CD4-positive, alpha-beta T cell treated with Interferon alpha-2 for 1 hour (primary cell): Measurements from ENCODE around the gene PCDHA10.
"Not testable (repeated sequence)": the region's sequence is repeated elsewhere in the genome, so short reads cannot be mapped to it uniquely, and the experiment has no call there.

Source experiments
- DNase-seq, 2 donors: peaks; one replicate each; pipeline ENCODE4 v3.0.0-alpha.2; 2020 to 2022

The PCDHA10 gene, protein sequence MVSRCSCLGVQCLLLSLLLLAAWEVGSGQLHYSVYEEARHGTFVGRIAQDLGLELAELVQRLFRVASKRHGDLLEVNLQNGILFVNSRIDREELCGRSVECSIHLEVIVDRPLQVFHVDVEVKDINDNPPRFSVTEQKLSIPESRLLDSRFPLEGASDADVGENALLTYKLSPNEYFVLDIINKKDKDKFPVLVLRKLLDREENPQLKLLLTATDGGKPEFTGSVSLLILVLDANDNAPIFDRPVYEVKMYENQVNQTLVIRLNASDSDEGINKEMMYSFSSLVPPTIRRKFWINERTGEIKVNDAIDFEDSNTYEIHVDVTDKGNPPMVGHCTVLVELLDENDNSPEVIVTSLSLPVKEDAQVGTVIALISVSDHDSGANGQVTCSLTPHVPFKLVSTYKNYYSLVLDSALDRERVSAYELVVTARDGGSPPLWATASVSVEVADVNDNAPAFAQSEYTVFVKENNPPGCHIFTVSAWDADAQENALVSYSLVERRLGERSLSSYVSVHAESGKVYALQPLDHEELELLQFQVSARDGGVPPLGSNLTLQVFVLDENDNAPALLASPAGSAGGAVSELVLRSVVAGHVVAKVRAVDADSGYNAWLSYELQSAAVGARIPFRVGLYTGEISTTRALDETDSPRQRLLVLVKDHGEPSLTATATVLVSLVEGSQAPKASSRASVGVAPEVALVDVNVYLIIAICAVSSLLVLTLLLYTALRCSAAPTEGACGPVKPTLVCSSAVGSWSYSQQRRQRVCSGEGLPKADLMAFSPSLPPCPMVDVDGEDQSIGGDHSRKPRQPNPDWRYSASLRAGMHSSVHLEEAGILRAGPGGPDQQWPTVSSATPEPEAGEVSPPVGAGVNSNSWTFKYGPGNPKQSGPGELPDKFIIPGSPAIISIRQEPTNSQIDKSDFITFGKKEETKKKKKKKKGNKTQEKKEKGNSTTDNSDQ

DNA sequence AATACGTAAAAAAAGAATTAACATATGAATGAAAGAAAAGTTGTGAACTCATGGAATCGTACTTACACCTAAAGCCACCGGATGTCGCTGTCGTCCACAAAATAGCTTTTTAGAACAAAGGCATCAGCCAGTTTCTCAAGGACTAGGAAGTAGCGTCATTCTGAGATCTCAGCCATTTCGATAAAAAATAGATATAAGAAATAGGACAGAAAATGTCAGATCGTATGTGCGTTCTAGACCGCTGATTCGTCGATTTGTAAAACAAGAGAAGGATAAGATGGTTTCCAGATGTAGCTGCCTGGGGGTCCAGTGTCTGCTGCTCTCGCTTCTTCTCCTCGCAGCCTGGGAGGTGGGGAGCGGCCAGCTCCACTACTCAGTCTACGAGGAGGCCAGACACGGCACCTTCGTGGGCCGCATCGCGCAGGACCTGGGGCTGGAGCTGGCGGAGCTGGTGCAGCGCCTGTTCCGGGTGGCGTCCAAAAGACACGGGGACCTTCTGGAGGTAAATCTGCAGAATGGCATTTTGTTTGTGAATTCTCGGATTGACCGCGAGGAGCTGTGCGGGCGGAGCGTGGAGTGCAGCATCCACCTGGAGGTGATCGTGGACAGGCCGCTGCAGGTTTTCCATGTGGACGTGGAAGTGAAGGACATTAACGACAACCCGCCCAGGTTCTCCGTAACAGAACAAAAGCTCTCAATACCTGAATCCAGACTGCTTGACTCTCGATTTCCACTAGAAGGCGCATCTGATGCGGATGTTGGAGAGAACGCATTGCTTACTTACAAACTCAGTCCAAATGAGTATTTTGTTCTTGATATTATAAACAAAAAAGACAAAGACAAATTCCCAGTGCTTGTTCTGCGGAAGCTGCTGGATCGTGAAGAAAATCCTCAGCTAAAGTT is at the start of gene PCDHA10:
Gene PCDHA10, plus strand, starts transcription at position 126 of the 903 bp plus-strand sequence. Its CDS starts 152 bp downstream, at position 278.
- DNase-seq: no peak

DNA sequence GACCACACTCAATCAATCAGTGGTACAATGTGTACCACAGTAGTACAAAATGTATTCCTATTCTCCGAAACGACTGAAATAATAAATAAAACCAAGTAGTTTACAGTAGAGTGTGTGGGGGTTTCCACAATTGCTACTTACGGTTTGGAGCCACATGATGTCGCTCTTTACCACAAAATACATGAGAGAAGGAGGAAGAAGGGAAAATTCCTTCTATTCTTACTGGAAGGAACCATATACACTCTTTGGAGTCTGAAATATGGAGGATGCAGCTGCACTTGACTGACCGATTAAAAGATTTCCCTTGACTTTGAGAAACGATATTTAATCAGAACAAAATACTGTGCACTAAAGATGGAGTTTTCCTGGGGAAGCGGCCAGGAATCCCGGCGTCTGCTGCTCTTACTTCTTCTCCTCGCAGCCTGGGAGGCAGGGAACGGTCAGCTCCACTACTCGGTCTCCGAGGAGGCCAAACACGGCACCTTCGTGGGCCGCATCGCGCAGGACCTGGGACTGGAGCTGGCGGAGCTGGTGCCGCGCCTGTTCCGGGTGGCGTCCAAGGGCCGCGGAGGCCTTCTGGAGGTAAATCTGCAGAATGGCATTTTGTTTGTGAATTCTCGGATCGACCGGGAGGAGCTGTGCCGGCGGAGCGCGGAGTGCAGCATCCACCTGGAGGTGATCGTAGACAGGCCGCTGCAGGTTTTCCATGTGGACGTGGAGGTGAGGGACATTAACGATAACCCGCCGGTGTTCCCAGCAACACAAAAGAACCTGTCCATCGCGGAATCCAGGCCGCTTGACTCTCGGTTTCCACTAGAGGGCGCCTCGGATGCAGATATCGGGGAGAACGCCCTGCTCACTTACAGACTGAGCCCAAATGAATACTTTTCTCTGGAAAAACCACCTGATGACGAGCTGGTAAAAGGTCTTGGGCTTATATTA is 48.6 kb upstream of the PCDHA10 start, which contains the start of gene PCDHA4:
Gene PCDHA4, plus strand, starts transcription at position 235 of the 942 bp plus-strand sequence.
- DNase-seq: peak in 1 of 2 donors; percentile 1

DNA sequence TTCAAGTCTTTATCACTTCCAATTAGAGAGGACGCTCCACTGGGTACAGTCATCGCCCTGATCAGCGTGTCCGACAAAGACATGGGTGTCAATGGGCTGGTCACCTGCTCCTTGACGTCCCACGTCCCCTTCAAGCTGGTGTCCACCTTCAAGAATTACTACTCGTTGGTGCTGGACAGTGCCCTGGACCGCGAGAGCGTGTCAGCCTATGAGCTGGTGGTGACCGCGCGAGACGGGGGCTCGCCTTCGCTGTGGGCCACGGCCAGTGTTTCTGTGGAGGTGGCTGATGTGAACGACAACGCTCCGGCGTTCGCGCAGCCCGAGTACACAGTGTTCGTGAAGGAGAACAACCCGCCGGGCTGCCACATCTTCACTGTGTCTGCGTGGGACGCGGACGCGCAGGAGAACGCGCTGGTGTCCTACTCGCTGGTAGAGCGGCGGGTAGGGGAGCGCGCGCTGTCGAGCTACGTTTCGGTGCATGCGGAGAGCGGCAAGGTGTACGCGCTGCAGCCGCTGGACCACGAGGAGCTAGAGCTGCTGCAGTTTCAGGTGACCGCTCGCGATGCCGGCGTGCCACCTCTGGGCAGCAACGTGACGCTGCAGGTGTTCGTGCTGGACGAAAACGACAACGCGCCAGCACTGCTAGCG is 47.3 kb upstream of the PCDHA10 start:
- DNase-seq: not testable (repeated sequence)

DNA sequence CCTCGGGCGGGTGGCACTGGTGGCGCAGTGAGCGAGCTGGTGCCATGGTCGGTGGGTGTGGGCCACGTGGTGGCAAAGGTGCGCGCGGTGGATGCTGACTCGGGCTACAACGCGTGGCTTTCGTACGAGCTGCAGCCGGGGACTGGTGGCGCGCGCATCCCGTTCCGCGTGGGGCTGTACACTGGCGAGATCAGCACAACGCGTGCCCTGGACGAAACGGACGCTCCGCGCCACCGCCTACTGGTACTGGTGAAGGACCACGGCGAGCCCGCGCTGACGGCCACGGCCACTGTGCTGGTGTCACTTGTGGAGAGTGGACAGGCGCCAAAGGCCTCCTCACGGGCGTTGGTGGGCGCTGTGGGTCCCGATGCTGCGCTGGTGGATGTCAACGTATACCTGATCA is 46.8 kb upstream of the PCDHA10 start:
- DNase-seq: no peak

- no peak for DNase-seq
These were observed 34.1 kb upstream of the PCDHA10 start, which contains the start of gene PCDHA5 for GRCh38 chr5:140821375-140822280. PCDHA5 (plus strand) TSS chr5:140821613.

GRCh38 chr5:140822281-140822629 is 33.4 kb upstream of the PCDHA10 start:
- no peak for DNase-seq

DNA sequence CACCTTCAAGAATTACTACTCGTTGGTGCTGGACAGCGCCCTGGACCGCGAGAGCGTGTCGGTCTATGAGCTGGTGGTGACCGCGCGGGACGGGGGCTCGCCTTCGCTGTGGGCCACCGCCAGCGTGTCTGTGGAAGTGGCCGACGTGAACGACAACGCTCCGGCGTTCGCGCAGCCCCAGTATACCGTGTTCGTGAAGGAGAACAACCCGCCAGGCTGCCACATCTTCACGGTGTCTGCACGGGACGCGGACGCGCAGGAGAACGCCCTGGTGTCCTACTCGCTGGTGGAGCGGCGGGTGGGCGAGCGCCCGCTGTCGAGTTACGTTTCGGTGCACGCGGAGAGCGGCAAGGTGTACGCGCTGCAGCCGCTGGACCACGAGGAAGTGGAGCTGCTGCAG is 32.7 kb upstream of the PCDHA10 start:
- DNase-seq: not testable (repeated sequence)

DNA sequence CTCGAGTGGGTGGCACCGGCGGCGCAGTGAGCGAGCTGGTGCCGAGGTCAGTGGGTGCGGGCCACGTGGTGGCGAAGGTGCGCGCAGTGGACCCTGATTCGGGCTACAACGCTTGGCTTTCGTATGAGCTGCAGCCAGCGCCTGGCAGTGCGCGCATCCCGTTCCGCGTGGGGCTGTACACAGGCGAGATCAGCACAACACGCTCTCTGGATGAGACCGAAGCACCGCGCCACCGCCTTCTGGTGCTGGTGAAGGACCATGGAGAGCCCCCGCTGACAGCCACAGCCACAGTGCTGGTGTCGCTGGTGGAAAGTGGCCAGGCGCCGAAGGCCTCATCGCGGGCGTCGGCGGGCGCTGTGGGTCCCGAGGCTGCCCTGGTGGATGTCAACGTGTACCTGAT is 32.2 kb upstream of the PCDHA10 start:
- DNase-seq: no peak

DNA sequence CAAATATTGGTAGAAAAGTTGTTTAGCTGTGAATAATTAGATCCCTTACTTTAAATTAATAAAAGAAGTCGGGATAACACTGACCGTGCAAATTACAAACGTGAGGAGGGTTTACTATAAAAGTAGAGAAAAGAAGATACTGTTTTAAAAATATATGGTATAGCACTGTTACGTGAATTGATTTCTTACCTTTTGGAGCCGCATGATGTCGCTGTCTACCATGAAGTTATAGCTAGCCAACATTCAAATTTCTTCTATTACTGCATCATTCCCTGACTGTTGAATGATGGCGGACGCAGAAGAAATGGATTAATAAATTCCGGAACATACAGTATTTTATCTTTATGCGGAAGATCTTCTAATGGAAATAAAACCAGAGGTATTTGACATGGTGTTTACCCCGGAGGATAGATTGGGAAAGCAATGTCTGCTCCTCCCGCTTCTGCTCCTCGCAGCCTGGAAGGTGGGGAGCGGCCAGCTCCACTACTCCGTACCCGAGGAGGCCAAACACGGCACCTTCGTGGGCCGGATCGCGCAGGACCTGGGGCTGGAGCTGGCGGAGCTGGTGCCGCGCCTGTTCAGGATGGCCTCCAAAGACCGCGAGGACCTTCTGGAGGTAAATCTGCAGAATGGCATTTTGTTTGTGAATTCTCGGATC is 27.9 kb upstream of the PCDHA10 start, which contains the start of gene PCDHA6:
Gene PCDHA6, plus strand, starts transcription at position 257 of the 658 bp plus-strand sequence. Its CDS starts 132 bp downstream, at position 389.
- no peak for DNase-seq

DNA sequence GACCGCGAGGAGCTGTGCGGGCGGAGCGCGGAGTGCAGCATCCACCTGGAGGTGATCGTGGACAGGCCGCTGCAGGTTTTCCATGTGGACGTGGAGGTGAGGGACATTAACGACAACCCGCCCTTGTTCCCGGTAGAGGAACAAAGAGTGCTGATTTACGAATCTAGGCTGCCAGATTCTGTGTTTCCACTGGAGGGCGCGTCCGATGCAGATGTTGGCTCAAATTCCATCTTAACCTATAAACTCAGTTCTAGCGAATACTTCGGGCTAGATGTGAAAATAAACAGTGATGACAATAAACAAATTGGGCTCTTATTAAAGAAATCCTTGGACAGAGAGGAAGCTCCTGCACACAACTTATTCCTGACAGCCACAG is 27.3 kb upstream of the PCDHA10 start:
- no peak for DNase-seq

DNA sequence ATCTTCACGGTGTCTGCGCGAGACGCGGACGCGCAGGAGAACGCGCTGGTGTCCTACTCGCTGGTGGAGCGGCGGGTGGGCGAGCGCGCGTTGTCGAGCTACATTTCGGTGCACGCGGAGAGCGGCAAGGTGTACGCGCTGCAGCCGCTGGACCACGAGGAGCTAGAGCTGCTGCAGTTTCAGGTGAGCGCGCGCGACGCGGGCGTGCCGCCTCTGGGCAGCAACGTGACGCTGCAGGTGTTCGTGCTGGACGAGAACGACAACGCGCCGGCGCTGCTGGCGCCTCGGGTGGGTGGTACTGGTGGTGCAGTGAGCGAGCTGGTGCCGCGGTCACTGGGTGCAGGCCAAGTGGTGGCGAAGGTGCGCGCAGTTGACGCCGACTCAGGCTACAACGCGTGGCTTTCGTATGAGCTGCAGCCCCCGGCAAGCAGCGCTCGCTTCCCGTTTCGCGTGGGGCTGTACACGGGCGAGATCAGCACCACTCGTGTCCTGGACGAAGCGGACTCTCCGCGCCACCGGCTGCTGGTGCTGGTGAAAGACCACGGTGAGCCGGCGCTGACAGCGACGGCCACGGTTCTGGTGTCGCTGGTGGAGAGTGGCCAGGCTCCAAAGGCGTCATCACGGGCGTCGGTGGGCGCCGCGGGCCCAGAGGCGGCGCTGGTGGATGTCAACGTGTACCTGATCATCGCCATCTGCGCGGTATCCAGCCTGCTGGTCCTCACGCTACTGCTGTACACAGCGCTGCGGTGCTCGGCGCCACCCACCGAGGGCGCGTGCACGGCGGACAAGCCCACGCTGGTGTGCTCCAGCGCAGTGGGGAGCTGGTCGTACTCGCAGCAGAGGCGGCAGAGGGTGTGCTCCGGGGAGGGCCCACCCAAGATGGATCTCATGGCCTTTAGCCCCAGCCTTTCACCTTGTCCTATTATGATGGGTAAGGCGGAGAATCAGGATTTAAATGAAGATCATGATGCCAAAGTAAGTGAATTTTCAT is 25.9 kb upstream of the PCDHA10 start:
- not testable (repeated sequence) for DNase-seq

DNA sequence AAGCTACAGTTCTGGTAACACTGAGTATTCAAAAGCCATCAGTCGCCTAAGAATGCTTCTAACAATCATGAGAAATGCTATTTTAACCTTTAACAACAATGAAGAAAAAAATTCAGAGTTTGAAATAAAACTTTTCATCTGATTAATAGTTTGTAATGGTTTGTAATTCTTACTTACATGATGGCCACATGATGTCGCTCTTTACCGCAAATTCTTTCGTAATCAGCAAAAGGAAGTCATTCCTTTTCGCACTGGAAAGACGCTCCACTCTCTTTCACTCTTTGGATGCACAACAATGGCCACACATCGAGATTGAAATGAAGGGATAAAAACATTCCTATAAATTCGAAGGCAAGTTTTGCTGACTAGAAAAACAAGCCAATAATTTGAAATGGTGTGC is 21.7 kb upstream of the PCDHA10 start, which contains the start of gene PCDHA7:
Gene PCDHA7, plus strand, starts transcription at position 277 of the 400 bp plus-strand sequence. Its CDS starts 115 bp downstream, at position 392.
- no peak for DNase-seq

- not testable (repeated sequence) for DNase-seq
These were observed 21.2 kb upstream of the PCDHA10 start for GRCh38 chr5:140834439-140835008.

GRCh38 chr5:140835622-140836510 is 19.8 kb upstream of the PCDHA10 start:
- no peak for DNase-seq

GRCh38 chr5:140840978-140841962 is 14.4 kb upstream of the PCDHA10 start, which contains the start of gene PCDHA8:
PCDHA8 (plus strand) TSS chr5:140841187; CDS start chr5:140841322, 135 bp downstream.
- DNase-seq: peak in 1 of 2 donors; percentile 6
